Measurements from ENCODE around the gene IL18RAP. TPM values are rescaled to one million over a fixed set of nuclear protein-coding genes. Genes with fewer than 3 reads are reported as not detected.

Gene IL18RAP
- total RNA-seq, 1 donor from 2014 or later: 4.9 TPM

- TF ChIP-seq, protein P1, sequence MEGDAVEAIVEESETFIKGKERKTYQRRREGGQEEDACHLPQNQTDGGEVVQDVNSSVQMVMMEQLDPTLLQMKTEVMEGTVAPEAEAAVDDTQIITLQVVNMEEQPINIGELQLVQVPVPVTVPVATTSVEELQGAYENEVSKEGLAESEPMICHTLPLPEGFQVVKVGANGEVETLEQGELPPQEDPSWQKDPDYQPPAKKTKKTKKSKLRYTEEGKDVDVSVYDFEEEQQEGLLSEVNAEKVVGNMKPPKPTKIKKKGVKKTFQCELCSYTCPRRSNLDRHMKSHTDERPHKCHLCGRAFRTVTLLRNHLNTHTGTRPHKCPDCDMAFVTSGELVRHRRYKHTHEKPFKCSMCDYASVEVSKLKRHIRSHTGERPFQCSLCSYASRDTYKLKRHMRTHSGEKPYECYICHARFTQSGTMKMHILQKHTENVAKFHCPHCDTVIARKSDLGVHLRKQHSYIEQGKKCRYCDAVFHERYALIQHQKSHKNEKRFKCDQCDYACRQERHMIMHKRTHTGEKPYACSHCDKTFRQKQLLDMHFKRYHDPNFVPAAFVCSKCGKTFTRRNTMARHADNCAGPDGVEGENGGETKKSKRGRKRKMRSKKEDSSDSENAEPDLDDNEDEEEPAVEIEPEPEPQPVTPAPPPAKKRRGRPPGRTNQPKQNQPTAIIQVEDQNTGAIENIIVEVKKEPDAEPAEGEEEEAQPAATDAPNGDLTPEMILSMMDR (IDR thresholded peaks at IDR 0.05): no peak
- intact Hi-C loops (cut with DNase I): no loop called here
- Histone ChIP-seq H3K27me3 (no peaks in the 10 kb centered on the region), H3K4me3 (no peak overlapping the region), H3K27ac (no peak overlapping the region), H3K4me1 (no peaks in the 10 kb centered on the region), H3K9me3 (no peaks in the 10 kb centered on the region), H3K36me3 (no peaks in the 10 kb centered on the region)
- no peak for DNase-seq
- no peak for ATAC-seq
These were observed 61.5 kb downstream of the IL18RAP start for GRCh38 chr2:102484310-102485061.

GRCh38 chr2:102485147-102485785 lies 62.3 kb downstream of the IL18RAP start:
- H3K9me3 ChIP-seq: no peaks in the 10 kb centered on the region
- intact Hi-C loops (cut with DNase I): no loop called here
- no peak overlapping the region for H3K4me3 ChIP-seq
- H3K36me3 ChIP-seq: no peaks in the 10 kb centered on the region
- no peaks in the 10 kb centered on the region for H3K27me3 ChIP-seq
- no peaks in the 10 kb centered on the region for H3K4me1 ChIP-seq
- H3K27ac ChIP-seq: no peak overlapping the region
- DNase-seq (no peak), ATAC-seq (no peak)
- TF ChIP-seq, protein P1 (IDR thresholded peaks at IDR 0.05): no peak

DNA sequence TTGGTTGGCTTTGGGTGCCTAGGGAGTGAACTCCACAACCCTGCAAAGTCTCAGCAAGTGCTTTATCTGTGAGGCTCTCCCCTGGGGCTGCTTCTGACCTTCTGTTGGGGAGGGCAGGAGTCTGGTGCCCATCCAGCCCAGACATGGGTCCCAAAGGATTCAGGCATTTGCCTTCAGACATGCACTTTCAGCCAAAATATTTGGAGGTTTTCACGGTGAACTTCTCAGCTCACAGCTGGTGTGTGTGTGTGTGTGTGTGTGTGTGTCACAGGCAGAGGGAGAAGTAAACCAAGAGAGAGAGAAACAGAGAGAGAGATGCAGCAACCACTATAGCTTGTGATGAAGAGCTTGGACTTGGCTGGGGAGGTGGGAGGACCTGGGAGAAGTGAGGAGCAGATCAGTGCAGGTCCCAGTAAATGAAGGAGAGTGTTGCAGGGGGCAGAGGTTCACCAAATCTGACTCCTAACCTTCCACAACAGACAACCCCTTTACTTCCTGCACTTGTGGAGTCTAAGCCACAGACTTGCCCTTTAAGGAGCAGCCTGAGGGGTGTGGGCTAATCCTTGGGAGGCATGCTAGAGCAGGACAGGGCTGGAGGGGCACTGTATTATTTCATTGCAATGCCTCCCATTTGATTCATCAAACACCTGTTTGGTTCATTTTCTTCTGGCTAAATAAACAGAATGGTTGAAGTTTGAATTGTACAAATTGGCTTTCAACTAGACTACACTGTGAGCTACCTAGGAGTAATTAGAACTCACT lies 64.2 kb downstream of the IL18RAP start:
- no peak overlapping the region for H3K27ac ChIP-seq
- no peak for DNase-seq
- intact Hi-C loops (cut with DNase I): no loop called here

DNA sequence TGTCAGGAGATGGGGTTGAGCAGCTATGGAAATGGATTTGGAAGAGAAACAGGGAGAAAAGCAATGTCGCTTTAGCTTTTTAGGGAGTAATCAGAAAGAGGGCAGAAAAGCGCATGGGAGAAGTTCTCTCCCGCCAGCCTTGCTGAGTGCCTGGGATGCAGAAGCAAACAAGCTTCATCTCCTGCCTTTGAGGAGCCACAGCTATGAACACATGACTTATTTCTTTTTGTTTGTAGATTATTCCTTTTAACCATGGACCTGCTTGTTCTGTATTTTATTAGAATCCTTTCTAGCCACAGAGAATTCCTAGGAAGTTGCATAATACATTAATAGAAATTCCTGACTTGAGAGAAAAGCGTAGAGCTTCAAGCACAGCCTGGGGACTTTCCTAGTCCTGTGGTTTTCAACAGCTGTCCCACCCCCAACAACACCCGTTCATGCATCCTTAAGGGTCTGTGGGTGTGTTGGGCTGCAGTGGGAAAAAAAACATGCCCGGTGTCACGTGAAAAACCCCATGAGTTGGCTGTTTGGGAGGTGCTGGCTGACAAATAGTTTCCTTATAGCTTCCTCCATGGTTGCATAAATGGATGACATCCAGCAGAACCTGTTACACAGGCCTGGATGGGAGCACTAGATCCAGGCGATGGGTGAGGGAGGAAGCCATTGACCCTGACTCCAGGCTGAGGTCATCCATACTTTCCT lies 65.0 kb downstream of the IL18RAP start:
- Histone ChIP-seq H3K27ac (no peak overlapping the region), H3K4me3 (no peak overlapping the region), H3K9me3 (no peaks in the 10 kb centered on the region), H3K36me3 (no peaks in the 10 kb centered on the region), H3K27me3 (no peaks in the 10 kb centered on the region), H3K4me1 (no peaks in the 10 kb centered on the region)
- peak; percentile 61 for ATAC-seq
- DNase-seq: no peak
- intact Hi-C loops (cut with DNase I): no loop called here
- TF ChIP-seq, protein P1 (IDR thresholded peaks at IDR 0.05): no peak

More for the DNA sequence above, 64.2 kb downstream of the IL18RAP start:
- H3K27me3 ChIP-seq: no peaks in the 10 kb centered on the region
- TF ChIP-seq, protein P1 (IDR thresholded peaks at IDR 0.05): no peak
- H3K4me1 ChIP-seq: no peaks in the 10 kb centered on the region
- no peaks in the 10 kb centered on the region for H3K36me3 ChIP-seq
- no peak for ATAC-seq
- H3K9me3 ChIP-seq: no peaks in the 10 kb centered on the region
- no peak overlapping the region for H3K4me3 ChIP-seq

DNA sequence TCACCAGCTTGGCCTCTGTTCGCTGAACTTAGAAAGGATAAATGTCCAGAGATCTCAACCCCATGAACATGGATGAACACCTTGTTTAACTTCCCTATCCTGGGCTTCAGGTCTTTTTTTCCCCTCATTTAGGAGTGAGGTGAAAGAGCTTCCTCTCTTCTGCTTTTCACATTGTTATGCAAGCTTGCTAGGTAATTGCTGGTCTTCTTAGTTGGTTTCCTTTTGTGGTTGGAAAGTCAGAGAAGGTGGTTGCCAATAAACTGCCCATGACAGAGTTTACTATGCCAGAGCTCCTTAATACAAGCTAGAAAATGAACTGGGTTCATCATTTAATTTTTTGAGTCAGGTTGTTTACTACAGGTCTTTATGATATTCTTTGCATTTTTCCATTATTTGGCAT lies 66.7 kb downstream of the IL18RAP start:
- H3K36me3 ChIP-seq: no peaks in the 10 kb centered on the region
- H3K4me1 ChIP-seq: no peaks in the 10 kb centered on the region
- TF ChIP-seq, protein P1 (IDR thresholded peaks at IDR 0.05): no peak
- no peak overlapping the region for H3K4me3 ChIP-seq
- no peaks in the 10 kb centered on the region for H3K9me3 ChIP-seq
- H3K27me3 ChIP-seq: no peaks in the 10 kb centered on the region
- intact Hi-C loops (cut with DNase I): no loop called here
- H3K27ac ChIP-seq: no peak overlapping the region
- ATAC-seq (no peak), DNase-seq (no peak)
